ENCODE measurements around the gene VRK3. TPM values are rescaled to one million over a fixed set of nuclear protein-coding genes. Genes with fewer than 3 reads are reported as not detected.

Gene VRK3
- total and polyA plus RNA-seq, 2 of the 4 experiments (the other 2 are of a cell fraction): 28.7 to 35.8 TPM

- no peaks in the 10 kb centered on the region for H4K20me1 ChIP-seq (ENCODE audit: insufficient read depth, low read length)
- H2AK9ac ChIP-seq (replicated peaks; ENCODE audit: low read depth, low read length, poor library complexity): no peak overlapping the region
- no peak overlapping the region for H2BK5ac ChIP-seq (ENCODE audit: low read depth, low read length, poor library complexity, severe bottlenecking)
- no peak overlapping the region for H4K8ac ChIP-seq (ENCODE audit: low read depth in 2 of 2, low read length in 2 of 2)
- no peak overlapping the region for H3K27ac ChIP-seq (ENCODE audit: insufficient read depth, low read length)
- no peak overlapping the region for H3K4me3 ChIP-seq (ENCODE audit: insufficient read depth, low read depth, low read length)
- H2BK15ac ChIP-seq (ENCODE audit: low read depth, low read length): no peak overlapping the region
- H3K9me1 ChIP-seq (ENCODE audit: insufficient read depth, low read length): no peaks in the 10 kb centered on the region
- in situ Hi-C loops (cut with MboI; ENCODE audit: low sequenced_read_pairs): loop anchor here (10.0 kb wide), 2 partner anchors 45 to 205 kb away; no protein-coding TSS in a partner anchor
- no peaks in the 10 kb centered on the region; the same call in 1 of the 2 replicates for H3K27me3 ChIP-seq (ENCODE audit: control insufficient read depth, insufficient read depth, low read length)
- H3K79me1 ChIP-seq (ENCODE audit: low read depth in 1 of 2, low read length in 2 of 2): no peaks in the 10 kb centered on the region
- H2AFZ ChIP-seq (replicated peaks; ENCODE audit: low read length, poor library complexity): no peak overlapping the region
- no peak overlapping the region for H3K14ac ChIP-seq (replicated peaks; ENCODE audit: low read depth, low read length)
- no peak overlapping the region for H2BK120ac ChIP-seq (ENCODE audit: low read depth, low read length)
- dilution Hi-C loops (cut with HindIII; ENCODE audit: low sequenced_read_pairs, unreplicated experiment): no loop called here
- WGBS, 2 experiments (ENCODE audit: extremely low coverage in 2 of 2, insufficient read length in 1 of 2): 50% methylated on average over 2 of the region's 7 CpGs; no CpG with 5 or more reads in 1 of the 2 experiments
- BruUV-seq (replicated peaks): no TSS peak
- DNase-seq: no peak
- H3K23ac ChIP-seq (ENCODE audit: low read depth, low read length): no peak overlapping the region
- no peaks in the 10 kb centered on the region for H3K9me3 ChIP-seq (ENCODE audit: control insufficient read depth, insufficient read depth, low read length)
- H4K5ac ChIP-seq (ENCODE audit: low read depth, low read length): no peak overlapping the region
- no peak overlapping the region for H4K91ac ChIP-seq (ENCODE audit: insufficient read depth, low read depth, low read length)
- ChIA-PET CTCF (interaction anchor here (0.6 kb wide), 1 partner anchor 203 kb away, joined by 4 read pairs; no protein-coding TSS in a partner anchor), POLR2A (ENCODE audit: unreplicated experiment) (no interaction called here)
- no peak overlapping the region for H2BK20ac ChIP-seq (ENCODE audit: low read depth, low read length)
- H3K4me2 ChIP-seq (ENCODE audit: low read depth, low read length): no peak overlapping the region
- intact Hi-C loops (cut with micrococcal nuclease): no loop called here
- H3K36me3 ChIP-seq (ENCODE audit: control insufficient read depth, insufficient read depth, low read length): no peaks in the 10 kb centered on the region
- no peak overlapping the region for H3K9ac ChIP-seq (ENCODE audit: low read depth, low read length)
- no peak overlapping the region for H3K4ac ChIP-seq (ENCODE audit: low read depth, low read length)
- no peaks in the 10 kb centered on the region for H3K4me1 ChIP-seq (ENCODE audit: control insufficient read depth, insufficient read depth, low read length)
- no peak overlapping the region for H2AK5ac ChIP-seq (ENCODE audit: low read depth, low read length)
- ATAC-seq (ENCODE audit: low read depth): no peak
- H3K56ac ChIP-seq (ENCODE audit: extremely low read depth, insufficient read depth, low read length): no peak overlapping the region
- no peak overlapping the region for H3K18ac ChIP-seq (ENCODE audit: low read depth, low read length)
- TF ChIP-seq RCOR1 (IDR thresholded peaks at IDR 0.05; ENCODE audit: insufficient replicate concordance, low read length) (no peak), CTCF (conservative IDR thresholded peaks at IDR 0.05; ENCODE audit: low read depth, low read length) (no peak), CHD1 (IDR thresholded peaks at IDR 0.05; ENCODE audit: low read depth, low read length) (no peak), FOS (IDR thresholded peaks at IDR 0.05; ENCODE audit: low read depth, low read length) (no peak), USF2 (IDR thresholded peaks at IDR 0.05; ENCODE audit: low read depth, low read length) (no peak), SMC3 (IDR thresholded peaks at IDR 0.05; ENCODE audit: low read depth, low read length) (no peak), CEBPB (IDR thresholded peaks at IDR 0.05; ENCODE audit: low read depth, low read length) (no peak), MAFK (IDR thresholded peaks at IDR 0.05; ENCODE audit: low read depth, low read length) (no peak), POLR2A (IDR thresholded peaks at IDR 0.05; ENCODE audit: low read depth, low read length) (no peak), RAD21 (IDR thresholded peaks at IDR 0.05; ENCODE audit: low read length) (no peak), NFE2L2 (IDR thresholded peaks at IDR 0.05; ENCODE audit: low read depth, low read length) (no peak), ELK1 (IDR thresholded peaks at IDR 0.05; ENCODE audit: borderline replicate concordance, low read depth, low read length) (no peak), BHLHE40 (IDR thresholded peaks at IDR 0.05; ENCODE audit: low read depth, low read length) (no peak), MXI1 (IDR thresholded peaks at IDR 0.05; ENCODE audit: borderline replicate concordance, low read depth, low read length) (no peak), RFX5 (IDR thresholded peaks at IDR 0.05; ENCODE audit: low read depth, low read length) (no peak)
Measured at GRCh38 chr19:49939721-49940481, 85.3 kb downstream of the VRK3 start.

All from IMR-90 (cell line).